PFSK-1 (cell line): ENCODE results near the gene ZNF891.

Experiments used
- SIN3A ChIP-seq: IDR thresholded peaks from 2 replicates; pipeline ENCODE4 v1.6.1; 2012; ENCODE audit warnings: mild to moderate bottlenecking, low read length, moderate library complexity, borderline replicate concordance; ENCODE audit not compliant: insufficient read depth
- TAF1 ChIP-seq: IDR thresholded peaks from 2 replicates; pipeline ENCODE4 v1.6.1; 2012; ENCODE audit warnings: low read length, control low read depth, borderline replicate concordance; ENCODE audit not compliant: insufficient read depth

GRCh38 chr12:133156125-133156690, 26.1 kb upstream of the ZNF891 start:
- TF ChIP-seq TAF1 = no peak
- TF ChIP-seq SIN3A = no peak
